GM13977 (cell line): ENCODE data around the gene VNN1.

ENCODE experiments used
- DNase-seq: peaks from one replicate; pipeline ENCODE4 v3.0.0; 2012; ENCODE audit warnings: low spot score
- in situ Hi-C: fragments of 300-500 bp; cut with MboI; formaldehyde crosslinking; loops from one replicate; pipeline ENCODE4 v1.12.0; 2022; ENCODE audit warnings: low sequenced_read_pairs, low pct_unique_long_range_greater_than_20kb, mixed read lengths, inconsistent platforms; ENCODE audit not compliant: unreplicated experiment
- TF ChIP-seq, protein P1 (sequence below): IDR thresholded peaks from 2 replicates; pipeline ENCODE4 v1.5.1; 2012; ENCODE audit warnings: mild to moderate bottlenecking, control low read depth; ENCODE audit not compliant: insufficient read depth; ENCODE audit errors: extremely low read depth, missing control alignments

VNN1 gene

GRCh38 chr6:132741281-132741680 is 27.4 kb upstream of the VNN1 start:
- DNase-seq: no peak
- in situ Hi-C loops: no loop called here
- TF ChIP-seq, protein P1, sequence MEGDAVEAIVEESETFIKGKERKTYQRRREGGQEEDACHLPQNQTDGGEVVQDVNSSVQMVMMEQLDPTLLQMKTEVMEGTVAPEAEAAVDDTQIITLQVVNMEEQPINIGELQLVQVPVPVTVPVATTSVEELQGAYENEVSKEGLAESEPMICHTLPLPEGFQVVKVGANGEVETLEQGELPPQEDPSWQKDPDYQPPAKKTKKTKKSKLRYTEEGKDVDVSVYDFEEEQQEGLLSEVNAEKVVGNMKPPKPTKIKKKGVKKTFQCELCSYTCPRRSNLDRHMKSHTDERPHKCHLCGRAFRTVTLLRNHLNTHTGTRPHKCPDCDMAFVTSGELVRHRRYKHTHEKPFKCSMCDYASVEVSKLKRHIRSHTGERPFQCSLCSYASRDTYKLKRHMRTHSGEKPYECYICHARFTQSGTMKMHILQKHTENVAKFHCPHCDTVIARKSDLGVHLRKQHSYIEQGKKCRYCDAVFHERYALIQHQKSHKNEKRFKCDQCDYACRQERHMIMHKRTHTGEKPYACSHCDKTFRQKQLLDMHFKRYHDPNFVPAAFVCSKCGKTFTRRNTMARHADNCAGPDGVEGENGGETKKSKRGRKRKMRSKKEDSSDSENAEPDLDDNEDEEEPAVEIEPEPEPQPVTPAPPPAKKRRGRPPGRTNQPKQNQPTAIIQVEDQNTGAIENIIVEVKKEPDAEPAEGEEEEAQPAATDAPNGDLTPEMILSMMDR: no peak

DNA sequence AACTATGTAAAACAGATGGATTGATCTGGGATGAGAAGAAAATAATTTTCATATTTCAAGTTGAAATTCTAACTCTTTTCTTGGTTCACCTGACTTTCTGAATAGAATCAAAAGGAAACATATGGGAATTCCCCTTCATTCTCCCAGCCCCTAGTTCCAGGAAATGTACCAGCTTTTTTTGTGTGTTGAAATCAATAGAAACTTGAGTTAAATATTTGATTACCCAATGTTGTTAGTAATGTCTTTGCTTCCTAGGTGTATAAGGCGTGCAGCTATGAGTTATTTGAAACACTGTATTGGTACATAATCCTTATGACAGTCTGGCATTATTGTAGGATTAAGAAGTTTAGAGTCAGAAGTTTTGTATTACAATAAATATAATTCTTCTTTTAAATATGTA is 22.4 kb upstream of the VNN1 start:
- in situ Hi-C loops: no loop called here
- TF ChIP-seq, protein P1: no peak
- no peak for DNase-seq

DNA sequence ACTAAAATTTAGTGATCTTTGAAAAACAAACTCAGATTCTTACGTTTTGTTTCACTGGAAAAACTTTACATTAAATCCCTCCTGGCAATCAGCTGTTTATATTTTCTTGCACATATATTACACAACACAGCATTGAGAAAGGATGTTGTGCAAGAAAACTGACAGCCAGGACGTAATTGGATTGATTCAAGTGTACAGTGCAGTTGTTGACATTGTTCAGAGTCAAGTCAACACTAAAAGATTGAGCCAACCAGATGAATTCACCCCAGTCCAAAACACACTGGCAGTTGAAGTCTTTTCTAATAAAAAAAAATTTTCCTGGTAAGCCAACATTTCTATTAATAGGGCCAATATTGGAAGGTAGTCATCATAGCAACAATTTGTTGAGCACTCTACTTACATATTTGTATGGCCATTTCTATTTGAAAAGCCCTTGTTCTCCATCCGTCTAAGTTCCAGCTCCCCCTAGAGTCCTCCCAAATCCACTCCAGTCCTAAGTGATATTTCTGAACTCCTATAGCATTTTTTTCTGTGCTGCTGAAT is 20.9 kb upstream of the VNN1 start:
- DNase-seq: no peak
- in situ Hi-C loops: no loop called here
- TF ChIP-seq, protein P1: peak; percentile 17

DNA sequence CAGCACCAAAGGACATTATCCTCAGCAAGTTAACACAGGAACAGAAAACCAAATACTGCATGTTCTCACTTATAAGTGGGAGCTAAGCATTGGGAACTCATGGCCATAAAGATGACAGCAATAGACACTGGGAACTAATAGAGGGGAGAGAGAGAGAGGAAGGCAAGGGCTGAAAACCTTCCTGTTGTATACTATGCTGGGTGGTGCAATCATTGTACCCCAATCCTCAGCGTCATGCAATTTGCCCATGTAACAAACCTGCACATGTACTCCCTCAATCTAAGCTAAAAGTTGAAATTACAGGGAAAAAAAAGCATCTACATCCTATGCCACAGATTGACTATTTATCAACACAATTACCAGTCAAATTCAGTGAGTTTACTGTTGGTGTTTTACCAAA is 20.0 kb upstream of the VNN1 start:
- no peak for DNase-seq
- TF ChIP-seq, protein P1: no peak
- in situ Hi-C loops: no loop called here

GRCh38 chr6:132733283-132733682 is 19.4 kb upstream of the VNN1 start:
- DNase-seq: no peak
- TF ChIP-seq, protein P1: no peak
- in situ Hi-C loops: no loop called here

DNA sequence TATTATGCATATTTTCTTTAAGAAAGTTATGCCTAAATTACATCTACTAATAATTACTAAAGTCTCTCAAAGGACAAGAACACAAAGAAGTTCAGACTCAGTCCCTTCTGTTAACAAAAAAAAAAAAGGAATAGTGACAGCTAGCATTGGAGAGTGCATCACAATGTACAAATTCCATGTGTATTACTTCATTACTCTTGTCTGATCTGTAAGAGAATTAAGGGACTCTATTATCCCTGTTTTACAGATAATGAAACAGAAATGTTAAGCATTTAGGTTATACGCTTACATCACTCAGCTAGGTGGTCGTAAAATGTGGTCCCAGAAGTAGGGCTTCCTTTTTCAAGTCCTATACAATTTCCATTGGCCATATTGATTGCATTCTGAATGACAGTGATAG is 17.2 kb upstream of the VNN1 start:
- TF ChIP-seq, protein P1: no peak
- in situ Hi-C loops: no loop called here
- DNase-seq: no peak

- TF ChIP-seq, protein P1: no peak
- no peak for DNase-seq
- in situ Hi-C loops: no loop called here
Measured at GRCh38 chr6:132730560-132730959, 16.7 kb upstream of the VNN1 start.
